VCaP (cell line): Measurements from ENCODE around the gene SYCN.

Experiments used
- H3K27ac ChIP-seq: fragments of 450-650 bp; 2 replicates; pipeline ENCODE4 v1.5.1; 2017
- CTCF ChIP-seq: fragments of 450-650 bp; conservative IDR thresholded peaks from 2 replicates; pipeline ENCODE4 v1.5.1; 2017; ENCODE audit warnings: mild to moderate bottlenecking, moderate library complexity

SYCN gene

GRCh38 chr19:39207293-39207836 is 3.3 kb upstream of the SYCN start:
- no peak overlapping the region for H3K27ac ChIP-seq
- no peak for TF ChIP-seq CTCF

GRCh38 chr19:39206122-39206521 is 2.1 kb upstream of the SYCN start:
- TF ChIP-seq CTCF, result no peak
- H3K27ac ChIP-seq, result no peak overlapping the region

- H3K27ac ChIP-seq, result no peak overlapping the region
- no peak for TF ChIP-seq CTCF
Observed at GRCh38 chr19:39205449-39205764, 1.3 kb upstream of the SYCN start.

- H3K27ac ChIP-seq, result no peak overlapping the region
- no peak for TF ChIP-seq CTCF
Observed at GRCh38 chr19:39202998-39203355, 1.1 kb downstream of the SYCN start.

- no peak overlapping the region for H3K27ac ChIP-seq
- TF ChIP-seq CTCF, result no peak
Observed at GRCh38 chr19:39200803-39201115, 3.3 kb downstream of the SYCN start.

GRCh38 chr19:39200066-39200802 is 3.8 kb downstream of the SYCN start:
- TF ChIP-seq CTCF, result no peak
- no peak overlapping the region for H3K27ac ChIP-seq

- TF ChIP-seq CTCF, result no peak
- no peak overlapping the region for H3K27ac ChIP-seq
Observed at GRCh38 chr19:39199025-39199424, 5.0 kb downstream of the SYCN start.
